ENCODE data around the gene PDE4D.

GRCh38 chr5:58961631-58962280 is 931.8 kb downstream of the PDE4D start:
- TF ChIP-seq CTCF (IDR thresholded peaks at IDR 0.05) (no peak), EZH2phosphoT487 (IDR thresholded peaks at IDR 0.05) (no peak), EZH2 (IDR thresholded peaks at IDR 0.05) (no peak)

All from neural progenitor cell (in vitro differentiated cells).